NCI-H526 (cell line): Measurements from ENCODE around the gene UBE4B.
"Not testable (repeated sequence)": the region's sequence is repeated elsewhere in the genome, so short reads cannot be mapped to it uniquely, and the experiment has no call there.

ENCODE experiments used
- DNase-seq, 2 experiments: peaks; one replicate each; lab custom pipeline; 2025; lab: John Stamatoyannopoulos, UW

Gene UBE4B

DNA sequence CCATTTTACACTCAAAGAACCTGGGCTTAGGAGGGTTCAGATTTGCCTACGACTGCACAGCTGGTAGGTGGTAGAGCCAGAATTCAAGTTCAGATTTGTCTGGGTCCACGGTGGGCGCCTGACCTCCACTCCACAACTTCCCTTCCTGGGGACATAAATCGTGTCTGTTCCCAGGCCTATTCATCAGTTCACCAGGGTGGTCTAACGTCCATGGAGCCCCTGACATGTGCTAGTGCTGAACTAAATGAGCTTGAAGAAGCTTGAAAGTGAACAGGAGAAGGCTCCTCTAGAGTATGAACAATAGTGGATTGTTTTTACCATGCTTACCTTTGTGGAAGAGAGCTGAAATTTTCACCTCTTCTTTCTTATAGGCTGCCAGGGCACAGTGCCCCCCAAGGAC, 145.1 kb downstream of the UBE4B start:
- DNase-seq: no peak

- no peak for DNase-seq
Measured at GRCh38 chr1:10178597-10179405, 146.0 kb downstream of the UBE4B start.

DNA sequence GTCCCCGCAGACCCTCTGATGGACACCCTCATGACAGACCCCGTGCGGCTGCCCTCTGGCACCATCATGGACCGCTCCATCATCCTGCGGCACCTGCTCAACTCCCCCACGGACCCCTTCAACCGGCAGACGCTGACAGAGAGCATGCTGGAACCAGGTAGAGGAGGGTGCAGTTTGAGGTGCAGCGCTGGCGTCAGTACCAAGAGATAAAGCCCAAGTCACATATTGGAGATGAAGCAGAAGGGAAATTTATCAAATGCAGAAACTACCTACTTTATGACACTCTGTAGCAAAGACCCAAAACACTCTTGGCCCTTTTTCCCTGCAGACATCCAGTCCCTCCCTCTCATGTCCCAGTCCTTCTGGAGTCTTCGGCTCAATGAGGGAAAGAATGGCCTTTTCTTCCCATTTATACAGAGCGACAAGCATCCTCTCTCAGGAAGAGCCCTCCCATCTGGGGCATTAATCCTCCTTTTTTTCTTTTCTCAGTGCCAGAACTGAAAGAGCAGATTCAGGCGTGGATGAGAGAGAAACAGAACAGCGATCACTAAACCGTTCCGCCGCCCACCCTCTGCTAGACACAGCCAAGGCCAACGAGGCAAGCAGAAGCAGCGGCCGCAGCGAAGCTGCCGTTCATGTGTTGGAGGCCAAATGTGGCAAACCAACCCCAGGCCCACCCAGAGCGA, 146.8 kb downstream of the UBE4B start:
- no peak for DNase-seq

DNA sequence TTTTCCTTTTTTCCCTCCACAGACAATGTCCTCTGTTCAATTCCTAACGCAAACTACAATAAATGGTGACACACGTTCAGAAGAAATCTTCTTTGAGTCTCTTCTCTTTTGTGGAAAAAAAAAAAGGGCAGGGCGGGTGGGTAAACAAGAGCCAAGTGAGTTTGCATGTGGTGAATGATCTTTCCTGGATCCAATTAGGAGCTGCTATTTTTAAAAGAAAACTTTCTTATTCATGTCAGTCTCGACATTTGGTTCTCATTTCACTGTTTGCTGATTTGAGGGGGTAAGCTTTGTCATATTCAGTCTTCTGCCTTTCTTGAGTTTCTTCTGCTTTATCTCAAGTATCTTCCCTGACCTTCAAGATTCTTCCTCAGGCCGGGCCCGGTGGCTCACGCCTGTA, 148.4 kb downstream of the UBE4B start:
- no peak for DNase-seq

DNA sequence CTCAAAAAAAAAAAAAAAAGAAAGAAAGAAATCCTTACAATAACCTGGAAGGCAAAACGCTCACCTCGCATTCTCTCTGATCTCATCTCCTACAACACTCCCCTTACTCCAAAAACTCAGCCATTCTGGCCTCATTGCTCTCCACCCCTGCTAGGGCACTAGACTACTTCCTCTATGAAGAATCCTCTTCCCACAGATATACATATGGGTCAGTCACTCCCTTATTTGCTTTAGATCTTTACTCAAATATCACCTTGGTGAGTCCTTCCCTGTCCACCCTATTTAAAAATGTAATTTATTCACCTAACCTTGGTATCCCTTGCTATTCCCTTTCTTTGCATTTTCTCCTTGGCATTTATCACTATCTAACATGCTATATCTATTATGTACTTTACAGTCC, 153.0 kb downstream of the UBE4B start:
- no peak for DNase-seq

- no peak for DNase-seq
Measured at GRCh38 chr1:10186331-10187025, 153.7 kb downstream of the UBE4B start.

GRCh38 chr1:10187026-10187334, 154.2 kb downstream of the UBE4B start:
- DNase-seq: no peak

DNA sequence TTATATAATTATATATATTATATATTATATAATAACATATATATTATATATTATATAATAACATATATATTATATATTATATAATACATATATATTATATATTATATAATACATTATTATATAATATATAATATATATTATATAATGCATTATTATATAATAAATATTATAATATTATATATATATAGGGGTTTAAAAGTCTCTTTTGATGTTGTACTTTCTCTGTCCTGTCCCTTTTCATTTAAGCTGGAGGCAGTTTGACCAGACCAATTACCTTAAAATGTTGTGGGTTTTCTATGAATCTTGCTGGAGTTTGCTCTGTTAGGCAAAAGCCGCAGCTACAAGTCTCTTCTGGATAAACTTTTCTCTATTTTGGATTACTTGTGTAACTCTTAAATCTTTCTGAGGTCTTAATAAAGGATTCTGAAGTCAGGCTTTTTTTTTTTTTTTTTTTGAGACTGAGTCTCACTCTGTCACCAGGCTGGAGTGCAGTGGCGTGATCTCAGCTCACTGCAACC, 155.4 kb downstream of the UBE4B start:
- no peak for DNase-seq

DNA sequence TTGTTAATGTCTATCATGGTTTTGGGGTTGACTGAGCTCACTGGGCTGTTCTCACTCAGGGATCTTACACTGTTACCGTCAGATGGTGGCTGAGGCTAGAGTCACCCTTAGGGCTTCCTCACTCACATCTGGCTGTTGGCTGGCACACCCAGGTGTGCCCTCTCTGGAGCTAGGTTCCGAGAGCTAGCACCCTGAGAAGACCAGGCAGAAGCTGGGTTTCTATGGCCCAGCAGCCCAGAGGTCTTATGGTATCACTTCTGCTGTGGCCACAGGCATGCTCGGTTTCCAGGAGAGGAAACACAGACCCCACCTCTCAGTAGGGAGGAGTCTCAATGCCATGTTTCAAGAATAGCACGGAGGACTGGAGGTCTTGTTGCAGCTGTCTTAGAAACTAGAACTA, 156.9 kb downstream of the UBE4B start:
- DNase-seq: no peak

GRCh38 chr1:10192263-10192662, 159.5 kb downstream of the UBE4B start:
- DNase-seq: no peak

GRCh38 chr1:10193288-10193687, 160.5 kb downstream of the UBE4B start:
- DNase-seq: no peak

- no peak for DNase-seq
Measured at GRCh38 chr1:10195570-10195969, 162.8 kb downstream of the UBE4B start.

GRCh38 chr1:10196976-10197375, 164.2 kb downstream of the UBE4B start:
- no peak for DNase-seq

GRCh38 chr1:10200620-10201019, 167.9 kb downstream of the UBE4B start:
- DNase-seq: no peak

DNA sequence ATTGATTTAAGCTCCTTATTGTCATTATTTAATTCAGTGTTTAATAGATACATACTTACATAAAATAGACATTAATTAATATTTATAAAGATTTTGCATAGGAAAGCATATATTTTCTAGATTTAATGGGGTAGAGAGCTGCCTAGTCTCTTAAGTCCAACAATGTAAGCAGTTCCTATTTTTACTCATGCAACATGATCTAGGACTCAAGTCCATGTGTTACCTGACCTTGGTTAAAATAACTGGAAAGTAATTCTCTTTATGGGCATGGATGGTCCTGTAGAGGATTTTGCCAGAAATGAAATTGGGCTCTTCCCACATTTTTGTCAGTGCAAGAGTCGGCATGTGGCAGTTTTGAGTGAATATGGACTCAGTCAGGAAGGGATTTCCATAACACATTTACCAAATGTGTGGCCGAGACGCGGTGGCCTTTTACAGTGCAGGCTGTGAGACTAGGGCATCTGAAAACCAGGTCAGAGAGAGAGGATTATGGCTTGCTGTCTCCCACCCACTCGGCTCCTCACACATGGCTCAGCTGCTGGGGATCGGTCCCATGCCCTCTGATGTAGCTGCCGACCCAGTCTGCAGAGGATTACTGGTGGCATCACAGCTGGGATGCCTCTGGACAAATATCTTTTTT, 171.4 kb downstream of the UBE4B start:
- DNase-seq: no peak

DNA sequence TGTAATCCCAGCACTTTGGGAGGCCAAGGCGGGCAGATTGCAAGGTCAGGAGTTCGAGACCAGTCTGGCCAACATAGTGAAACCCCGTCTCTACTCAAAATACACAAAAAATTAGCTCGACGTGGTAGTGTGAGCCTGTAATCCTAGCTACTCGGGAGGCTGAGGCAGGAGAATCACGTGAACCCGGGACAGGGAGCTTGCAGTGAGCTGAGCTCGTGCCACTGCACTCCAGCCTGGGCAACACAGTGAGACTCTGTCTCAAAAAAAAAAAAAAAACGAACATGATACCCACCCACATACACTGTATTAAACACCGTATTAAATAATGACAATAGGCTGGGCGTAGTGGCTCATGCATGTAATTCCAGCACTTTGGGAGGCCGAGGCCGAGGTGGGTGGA, 172.4 kb downstream of the UBE4B start:
- not testable (repeated sequence) for DNase-seq

GRCh38 chr1:10207810-10208209, 175.1 kb downstream of the UBE4B start:
- DNase-seq: no peak

DNA sequence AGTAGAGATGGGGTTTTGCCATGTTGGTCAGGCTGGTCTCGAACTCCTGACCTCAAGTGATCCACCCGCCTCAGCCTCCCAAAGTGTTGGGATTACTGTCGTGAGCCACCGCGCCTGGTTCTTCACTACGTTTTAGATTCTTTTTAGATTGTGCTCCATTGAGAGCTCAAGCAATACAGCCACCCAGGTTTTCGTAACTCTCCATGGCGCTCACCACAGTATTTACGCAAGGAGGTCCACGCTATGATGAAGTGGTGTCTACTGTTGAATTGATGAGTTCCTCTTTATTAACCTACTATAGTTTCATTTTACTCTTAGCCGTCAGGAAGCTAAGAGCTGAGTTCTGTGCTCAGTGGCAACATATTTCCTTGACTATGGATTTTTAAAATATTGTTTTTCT, 175.8 kb downstream of the UBE4B start:
- no peak for DNase-seq

GRCh38 chr1:10209590-10209904, 176.8 kb downstream of the UBE4B start:
- no peak for DNase-seq

GRCh38 chr1:10209905-10210810, 177.4 kb downstream of the UBE4B start, which contains the start of gene KIF1B:
TSS of gene KIF1B (plus strand) at chr1:10210570. CDS start at chr1:10232329, 21,759 bp downstream.
- peak; percentile 78 to 96 for DNase-seq
